Kidney glomerular epithelial cell (primary cell): ENCODE measurements around the gene EYS.

ENCODE experiments used
- DNase-seq: peaks from one replicate; lab custom pipeline; 2025; lab: John Stamatoyannopoulos, UW

EYS gene

DNA sequence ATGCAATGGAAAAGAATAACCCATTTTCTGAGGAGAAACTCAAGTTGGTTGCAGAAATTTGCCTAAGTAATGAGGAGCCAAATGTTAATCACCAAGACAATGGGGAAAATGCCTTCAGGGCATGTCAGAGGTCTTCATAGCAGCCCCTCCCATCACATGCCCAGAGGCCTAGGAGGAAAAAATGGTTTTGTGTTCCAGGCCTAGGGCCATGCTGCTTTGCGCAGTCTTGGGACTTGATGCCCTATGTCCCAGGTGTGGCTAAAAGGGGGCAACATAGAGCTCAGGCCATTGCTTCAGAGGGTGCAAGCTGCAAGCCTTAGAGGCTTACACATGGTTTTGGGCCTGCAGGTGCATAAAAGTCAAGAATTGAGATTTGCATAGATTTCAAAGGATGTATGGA, 485.9 kb downstream of the EYS start:
- DNase-seq, result no peak

DNA sequence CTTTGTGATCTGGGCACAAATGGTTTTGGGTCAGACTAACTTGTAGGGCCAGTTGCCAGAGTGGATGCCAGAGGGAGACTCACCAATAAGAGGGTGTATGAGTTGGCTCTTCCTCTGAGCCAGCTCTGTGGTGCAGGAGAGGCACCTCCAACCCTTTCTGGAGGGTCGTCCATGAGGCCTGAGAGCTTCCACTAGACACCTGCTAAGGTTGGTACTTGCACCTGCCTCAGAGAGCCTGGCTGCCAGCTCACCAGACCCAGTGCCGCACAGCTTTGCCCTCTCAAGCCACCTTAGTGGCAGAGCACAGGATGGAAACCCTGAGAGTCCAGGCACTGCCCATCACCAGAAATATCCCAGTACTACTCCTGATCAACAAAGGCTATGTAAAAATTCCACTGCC, 504.3 kb downstream of the EYS start:
- no peak for DNase-seq

DNA sequence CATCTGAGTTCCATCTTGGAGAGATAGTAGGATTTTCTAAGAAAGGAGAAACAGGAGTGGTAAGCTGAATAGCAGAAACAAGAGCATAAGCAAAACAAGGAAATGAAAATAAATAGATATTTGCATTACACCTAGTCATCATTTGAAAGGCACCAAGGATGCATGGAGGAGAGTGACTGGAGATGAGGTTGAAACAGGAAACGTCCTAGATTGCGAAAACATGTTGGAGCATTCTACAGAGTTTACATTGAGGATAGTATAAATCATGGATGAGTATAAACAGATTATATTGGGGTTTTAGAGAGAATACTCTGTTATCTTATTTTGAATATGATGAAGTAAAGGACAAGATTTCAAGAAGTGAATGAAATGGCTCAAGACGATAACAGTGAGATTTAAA, 507.3 kb downstream of the EYS start:
- DNase-seq, result no peak

DNA sequence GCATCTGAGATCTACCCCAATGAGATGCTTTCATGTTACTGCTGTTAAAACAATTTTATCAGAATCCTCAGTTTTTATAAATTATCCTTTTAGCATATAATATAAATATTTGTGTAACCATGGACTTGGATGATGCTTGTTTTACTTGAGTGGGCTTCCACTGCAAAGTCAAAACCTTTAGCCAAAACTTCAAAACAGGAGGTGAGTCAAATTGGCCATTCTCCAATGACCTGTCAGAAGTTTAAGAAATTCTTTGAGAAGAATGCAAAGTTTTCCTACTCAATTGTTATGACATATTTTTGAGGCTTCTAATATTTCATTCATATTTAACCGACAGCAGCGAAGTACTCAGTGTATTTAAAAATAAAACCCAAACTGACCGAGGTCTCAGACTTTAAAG, 507.9 kb downstream of the EYS start:
- DNase-seq, result no peak

DNA sequence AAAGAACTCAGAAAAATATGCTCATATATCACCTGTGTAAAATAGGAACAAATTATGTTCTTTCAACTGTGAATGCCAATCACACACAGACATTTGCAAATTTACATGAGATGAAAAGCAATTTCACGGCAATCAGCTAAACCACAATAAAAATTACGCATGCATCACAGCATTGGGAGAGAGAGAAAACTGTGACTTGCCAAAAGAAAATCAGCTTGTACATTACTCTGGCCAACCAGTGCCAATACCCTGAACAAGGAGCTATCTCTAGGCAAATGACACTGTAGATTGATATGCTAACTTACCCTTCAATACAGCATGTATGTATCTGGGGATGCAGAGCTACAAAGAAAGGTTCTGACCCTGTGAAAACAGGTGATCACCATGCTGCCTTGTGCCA, 515.6 kb downstream of the EYS start:
- no peak for DNase-seq

DNA sequence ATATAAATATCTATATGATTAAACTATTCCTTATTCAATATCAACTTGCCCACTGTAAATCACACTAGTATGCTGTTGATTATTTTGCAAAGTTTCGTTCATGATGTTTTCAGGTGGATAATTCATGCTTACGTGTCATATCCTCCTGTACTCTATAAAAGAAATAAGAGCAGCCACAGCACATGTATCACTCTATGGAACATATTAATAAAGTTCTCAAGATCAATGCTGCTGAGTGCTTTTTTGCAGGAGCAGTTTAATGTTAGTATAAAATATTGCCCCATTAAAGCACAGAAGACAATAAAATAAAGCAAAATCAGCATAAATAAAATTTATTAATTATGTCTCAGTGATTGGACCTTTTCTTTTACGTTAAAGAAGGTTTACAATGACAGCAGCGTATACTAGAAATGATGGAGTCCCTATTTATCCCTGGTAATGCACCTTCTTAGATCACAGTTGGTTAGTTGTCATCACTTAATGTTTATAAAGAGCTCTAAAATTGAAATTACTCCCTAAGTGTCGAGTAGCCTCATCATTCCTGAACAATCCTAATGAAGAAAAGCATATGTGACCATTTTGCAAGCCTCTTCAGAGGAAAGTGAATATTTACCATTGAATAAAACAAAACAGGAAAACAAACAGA, 517.7 kb downstream of the EYS start:
- DNase-seq, result no peak

DNA sequence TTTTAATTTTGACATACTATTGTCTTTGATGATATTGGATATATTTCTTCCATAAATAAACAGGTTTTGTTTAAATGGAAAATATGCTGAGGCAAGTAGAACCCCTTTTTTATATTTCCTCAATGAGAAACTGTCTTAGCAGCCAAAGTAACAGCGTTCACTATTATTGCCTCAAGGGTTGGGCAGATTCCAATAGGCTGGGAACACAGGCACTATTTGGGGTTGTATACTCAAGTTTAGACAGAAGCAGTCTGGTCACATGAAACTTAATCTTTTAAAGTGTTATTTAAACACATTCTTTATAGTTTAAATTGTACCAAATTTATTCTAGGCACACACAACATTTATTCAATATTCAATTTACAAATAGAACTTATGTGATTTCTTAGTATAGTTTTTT, 520.2 kb downstream of the EYS start:
- no peak for DNase-seq

DNA sequence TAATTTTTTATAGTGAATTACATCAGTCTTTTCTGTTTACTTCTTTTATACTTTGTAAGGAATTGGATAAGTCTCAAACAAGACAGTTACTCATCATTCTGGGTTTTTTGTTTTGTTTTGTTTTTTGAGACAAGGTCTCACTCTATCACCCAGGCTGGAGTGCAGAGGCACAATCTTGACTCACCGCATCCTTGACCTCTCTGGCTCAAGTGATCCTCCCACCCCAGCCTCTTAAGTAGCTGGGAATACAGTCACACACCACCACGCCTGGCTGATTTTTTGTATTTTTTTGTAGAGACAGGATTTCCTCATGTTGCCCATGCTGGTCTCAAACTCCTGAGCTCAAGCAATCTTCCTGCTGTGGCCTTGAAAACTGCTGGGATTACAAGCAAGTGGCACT, 524.3 kb downstream of the EYS start:
- DNase-seq, result peak; percentile 88

DNA sequence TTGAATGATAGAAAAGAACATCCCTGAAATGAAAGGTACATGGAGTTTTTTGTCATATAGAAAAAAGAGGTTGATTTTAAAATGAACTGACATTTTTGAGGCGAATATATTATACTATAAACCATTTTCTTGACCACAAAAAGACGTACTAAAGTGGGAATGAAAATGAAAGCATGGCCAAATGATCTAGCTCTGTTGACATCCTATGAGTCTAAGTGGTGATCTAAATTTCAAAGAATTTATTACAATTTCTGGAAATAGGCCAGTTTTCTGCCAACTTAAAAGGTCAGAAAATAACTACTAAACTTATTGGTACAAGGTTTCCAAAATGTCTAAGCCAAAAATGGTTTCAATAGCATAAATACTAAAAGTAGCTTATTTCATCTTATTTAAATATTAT, 536.8 kb downstream of the EYS start:
- DNase-seq, result peak; percentile 8

DNA sequence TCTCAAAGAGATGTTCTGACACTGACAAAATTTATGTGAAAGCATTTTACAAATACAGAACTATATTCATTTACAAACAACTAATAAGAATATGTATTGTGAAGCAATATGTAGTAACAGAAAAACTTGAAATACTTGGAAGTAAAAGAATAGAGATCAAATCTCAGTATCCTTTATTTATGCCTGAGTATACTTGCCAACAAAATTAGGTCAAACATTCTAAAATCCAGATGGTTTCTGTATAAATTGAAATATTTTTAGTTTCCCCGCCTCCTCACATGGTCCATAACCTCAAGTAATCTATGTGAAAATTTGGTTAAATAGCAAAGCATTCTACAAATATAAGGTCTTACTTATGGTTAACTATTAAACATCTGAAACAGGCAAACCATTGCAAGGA, 545.4 kb downstream of the EYS start:
- no peak for DNase-seq

DNA sequence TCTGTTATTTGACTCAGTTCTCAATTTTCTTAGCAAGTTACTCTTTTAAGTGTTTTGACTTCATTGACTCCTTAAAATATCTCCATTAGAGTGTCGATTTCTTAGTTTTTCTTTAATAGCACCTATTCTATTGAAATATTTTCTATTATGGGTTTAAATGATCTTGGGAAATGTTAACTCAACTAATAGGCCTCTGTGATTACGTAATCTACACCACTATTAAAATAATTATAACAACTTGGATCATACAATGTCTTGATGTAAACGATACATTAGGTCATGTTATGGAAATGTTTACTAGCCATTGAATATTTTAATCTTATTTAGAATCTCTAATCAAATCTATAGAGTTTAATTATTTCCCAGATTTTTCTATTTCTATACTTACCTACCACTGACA, 550.0 kb downstream of the EYS start:
- DNase-seq, result no peak

DNA sequence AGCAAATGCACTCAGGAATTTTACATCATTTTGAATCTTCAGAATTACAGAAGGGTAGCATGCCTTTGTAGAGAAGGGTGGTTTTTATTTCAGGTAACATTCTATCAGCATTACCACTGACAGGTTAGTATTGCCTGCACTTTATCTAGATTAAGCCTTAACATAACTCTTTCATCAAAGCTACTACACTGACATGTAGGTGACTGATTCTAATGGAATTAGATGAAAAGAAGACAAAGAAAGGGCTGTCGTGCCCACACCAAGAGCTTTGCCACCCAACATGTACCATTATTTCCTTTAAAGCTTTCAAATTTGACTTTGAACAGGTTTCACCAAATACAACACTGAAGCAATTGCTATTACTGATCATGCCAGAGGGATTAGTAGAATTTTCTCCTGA, 551.9 kb downstream of the EYS start:
- no peak for DNase-seq

DNA sequence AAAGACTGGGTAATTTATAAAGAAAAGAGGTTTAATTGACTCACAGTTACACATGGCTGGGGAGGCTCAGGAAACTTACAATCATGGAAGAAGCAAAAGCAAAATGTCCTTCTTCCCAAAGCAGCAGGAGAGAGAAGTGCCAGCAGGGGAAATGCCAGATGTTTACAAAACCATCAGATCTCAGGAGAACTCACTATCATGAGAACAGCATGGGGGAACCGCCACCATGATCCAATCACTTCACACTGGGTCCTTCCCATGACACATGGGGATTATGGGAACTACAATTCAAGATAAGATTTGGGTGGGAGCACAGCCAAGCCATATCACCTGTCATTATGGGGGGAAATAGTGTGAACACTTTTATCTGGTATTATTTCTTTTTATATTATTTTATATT, 557.2 kb downstream of the EYS start:
- no peak for DNase-seq

DNA sequence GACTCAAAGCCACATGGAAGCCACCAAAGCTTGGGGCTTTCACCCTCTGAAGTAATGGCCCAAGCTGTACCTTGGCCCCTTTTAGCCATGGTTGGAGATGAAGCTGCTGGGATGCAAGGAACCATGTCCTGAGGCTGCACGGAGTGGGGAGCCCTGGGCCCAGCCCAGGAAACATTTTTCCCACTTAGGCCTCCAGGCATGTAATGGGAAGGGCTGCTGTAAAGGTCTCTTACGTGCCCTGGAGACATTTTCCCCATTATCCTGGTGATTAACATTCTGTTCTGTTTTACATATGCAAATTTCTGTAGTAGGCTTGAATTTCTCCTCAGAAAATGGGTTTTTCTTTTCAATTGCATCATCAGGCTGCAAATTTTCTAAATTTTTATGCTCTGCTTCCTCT, 558.2 kb downstream of the EYS start:
- DNase-seq, result no peak

DNA sequence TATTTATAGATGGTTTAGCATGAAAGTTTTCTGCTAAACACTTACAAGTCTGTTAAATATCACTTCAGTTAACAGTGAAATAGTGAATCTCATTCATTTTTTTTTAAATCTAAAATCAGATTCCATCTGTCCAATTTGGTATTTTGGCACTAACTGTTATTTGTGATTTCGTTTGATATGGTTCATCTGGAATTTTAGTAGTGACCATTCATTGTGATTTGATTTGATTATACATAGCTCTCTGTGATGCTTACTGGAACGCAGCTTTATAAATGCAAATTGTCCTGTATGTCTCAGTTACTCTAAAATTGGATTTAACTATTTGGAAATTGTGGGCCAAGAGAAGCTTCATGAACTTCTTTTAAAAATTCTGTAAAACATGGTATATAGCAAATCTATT, 571.5 kb downstream of the EYS start:
- DNase-seq, result no peak

DNA sequence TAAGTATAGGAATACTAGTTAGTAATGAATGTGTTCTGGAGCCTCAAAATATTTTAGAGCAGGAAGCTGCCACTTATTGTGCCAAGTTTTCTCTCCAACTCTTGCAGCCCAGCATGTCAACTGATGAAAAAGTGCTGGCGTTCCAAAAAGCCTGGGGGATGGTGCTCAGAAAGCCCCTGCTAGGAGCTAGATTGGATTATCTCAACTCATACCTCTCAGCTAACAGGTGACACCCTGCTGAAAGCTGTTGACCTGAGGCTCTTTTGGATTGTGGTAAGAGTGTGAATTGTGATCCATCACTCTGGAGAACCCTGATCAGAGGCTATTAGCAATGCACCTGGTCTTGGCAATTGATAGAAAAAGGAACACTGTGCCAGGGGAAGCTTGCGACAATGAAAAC, 580.4 kb downstream of the EYS start:
- no peak for DNase-seq

DNA sequence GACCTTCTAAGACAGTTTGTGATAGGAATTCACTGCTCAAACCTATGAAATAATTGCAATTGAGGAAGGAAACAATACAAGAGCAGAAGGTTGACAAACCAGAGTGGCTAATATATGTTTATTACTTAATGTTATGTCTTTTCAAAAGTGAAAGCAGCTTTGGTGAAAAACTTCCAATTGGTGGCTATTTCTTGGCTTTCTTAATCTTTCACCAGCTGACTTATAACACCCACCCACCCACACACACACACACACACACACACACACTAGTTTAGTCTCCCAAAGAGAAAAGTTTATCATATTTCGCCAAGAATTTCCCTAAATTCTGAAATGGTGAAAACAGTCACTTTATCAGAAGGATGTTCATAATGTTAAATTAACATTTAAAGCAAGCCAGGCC, 583.5 kb downstream of the EYS start:
- no peak for DNase-seq

DNA sequence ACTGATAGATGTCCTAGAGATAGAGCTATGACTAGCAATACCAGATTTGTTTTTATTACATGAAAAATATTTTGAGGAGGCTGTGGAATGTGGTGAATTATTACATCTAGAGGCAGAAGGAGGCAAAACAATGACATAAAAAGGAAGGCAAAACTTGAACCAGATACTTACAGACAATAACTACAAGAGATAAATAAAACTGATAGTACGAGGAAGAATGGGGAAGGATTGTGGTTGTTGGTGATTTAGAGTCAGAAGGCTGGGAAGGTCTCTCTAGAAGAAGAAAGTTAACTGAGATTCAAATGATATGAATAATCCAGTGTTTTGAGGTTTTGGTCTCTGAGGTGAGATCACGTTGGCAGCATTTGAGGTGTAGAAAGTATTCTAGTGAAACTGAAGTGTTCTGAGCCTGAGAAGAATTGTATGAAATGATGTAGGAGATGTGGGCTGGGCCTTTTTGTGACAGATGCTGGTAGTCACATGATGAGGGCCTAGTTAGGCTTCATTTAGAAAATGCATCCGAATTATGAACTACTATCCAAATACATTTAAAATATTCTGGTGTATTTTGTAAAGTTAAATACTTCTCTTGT, 589.1 kb downstream of the EYS start:
- DNase-seq, result no peak

DNA sequence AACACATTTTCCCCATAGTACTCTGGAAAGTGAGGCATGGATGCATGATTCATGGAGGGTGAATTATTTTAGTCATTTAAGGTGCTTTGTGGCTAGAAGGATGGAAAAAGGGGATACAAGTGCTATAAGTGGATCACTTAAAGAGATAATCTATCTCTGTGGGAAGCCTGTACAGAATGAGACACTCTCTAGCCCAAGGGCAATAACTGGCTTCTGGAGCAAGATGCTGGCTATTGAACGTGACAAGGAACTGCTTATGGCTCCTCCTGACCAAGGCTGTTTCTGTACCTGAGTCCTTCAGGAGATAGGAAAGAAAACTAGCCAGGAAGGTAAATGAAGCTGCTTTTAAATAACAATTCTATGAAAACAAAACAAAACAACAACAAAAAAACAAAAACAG, 590.7 kb downstream of the EYS start:
- no peak for DNase-seq

DNA sequence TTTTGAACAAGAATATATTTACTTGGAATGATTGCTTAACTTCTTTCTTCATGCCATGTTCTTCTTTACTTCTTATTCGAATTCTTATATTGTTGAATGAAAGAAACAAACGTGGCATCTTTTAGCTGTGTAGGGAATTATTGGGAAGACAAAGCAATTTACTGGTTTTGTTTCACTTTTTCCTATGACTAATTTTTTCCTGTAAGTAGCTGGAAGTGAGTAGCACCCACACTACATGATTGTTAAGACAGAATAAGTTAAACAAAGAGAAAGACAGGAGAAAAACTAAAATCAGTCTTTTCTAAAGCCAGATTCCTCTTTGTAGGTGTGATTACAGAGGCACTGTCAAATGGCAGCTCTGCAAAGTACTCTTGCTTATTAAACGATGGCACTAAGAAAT, 593.4 kb downstream of the EYS start:
- no peak for DNase-seq

DNA sequence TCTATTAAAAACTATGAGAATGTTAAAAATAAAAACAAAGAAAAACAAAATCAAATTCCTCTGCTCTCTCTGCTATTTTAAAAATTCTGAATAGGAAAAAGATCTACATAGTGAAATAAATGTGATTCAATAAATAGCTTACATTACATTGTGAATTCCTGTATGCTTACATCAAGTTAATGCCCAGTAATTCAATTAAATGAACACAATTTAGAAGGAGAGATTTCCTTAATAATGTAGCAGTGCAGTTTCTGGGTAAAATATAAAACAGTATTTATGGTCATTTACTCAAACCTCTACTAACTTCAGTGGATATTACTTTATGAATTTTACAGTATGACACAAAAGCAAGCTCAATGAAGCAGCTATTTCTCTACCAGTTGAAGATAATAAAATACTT, 594.6 kb downstream of the EYS start:
- DNase-seq, result no peak

DNA sequence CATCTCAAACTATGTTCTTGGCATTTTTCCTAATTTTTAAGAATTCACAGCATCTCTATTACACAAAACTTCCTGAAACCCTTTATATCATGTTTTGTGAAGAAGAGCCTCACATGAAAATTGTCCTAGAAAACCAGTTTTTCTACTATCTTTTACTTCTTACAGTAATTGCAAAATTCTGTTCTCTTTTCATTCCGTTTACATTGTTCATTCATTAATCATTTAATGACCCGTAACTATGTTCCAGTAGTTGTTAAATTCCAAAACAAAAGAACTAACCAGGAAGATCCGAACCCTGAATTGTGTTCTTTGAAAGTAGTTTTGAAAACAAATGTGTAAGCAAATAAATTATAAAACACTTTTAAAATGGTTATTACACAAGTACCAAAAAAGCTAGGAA, 597.0 kb downstream of the EYS start:
- peak; percentile 46 for DNase-seq

DNA sequence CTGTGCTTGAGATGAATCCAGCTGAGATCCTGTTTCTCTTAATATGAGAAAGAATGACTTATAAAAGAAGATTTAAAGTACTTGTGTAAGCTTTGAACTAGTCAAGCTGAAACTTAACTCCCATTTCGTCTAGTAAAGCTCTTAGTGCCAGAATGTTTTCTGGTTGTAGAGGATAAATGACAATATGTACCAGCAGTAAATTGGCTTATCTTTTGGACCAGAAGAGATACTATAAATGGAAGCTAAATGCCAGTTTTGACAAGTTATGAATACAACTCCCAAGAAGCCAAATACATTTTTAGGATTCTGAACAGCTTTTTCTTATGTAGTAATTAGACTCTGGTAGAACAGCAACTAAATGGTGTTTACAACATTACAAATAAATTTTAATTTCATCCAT, 608.7 kb downstream of the EYS start:
- DNase-seq, result no peak

DNA sequence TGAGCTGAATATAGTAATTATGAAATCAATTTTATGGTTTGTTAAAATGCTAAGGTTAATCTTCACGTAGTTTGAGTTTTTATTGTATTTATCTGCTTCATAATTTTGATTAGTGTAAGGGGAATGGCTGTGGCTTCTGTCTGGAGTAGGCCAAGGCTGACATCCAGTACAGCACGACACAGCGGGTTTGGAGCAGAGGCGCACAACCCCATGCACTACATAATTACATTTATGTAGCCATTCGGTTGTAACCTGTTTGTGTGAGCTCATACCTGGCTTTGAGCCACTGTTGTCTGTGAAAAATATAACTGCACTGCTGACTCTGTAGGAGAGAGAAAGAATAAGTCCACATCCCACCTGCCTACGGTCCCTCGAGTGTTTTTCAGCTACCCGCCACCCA, 615.5 kb downstream of the EYS start:
- DNase-seq, result no peak

DNA sequence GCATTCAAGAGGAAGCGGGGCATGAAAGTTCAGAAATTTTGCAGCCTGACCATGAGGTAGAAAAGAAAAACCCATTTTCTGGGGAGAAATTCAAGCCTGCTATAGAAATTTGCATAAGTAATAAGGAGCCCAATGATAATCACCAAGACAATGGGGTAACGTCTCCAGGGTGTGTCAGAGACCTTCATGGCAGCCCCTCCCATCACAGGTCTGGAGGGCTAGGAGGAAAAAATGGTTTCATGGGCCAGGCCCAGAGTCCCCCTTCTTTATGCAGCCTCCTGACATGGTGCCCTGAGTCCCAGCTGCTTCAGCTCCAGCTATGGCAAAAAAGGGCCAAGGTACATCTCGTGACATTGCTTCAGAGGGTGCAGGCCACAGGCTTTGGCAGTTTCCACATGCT, 618.5 kb downstream of the EYS start:
- no peak for DNase-seq
